Neural cell (in vitro differentiated cells): ENCODE results near the gene METAP1D.
"Not testable (repeated sequence)": the region's sequence is repeated elsewhere in the genome, so short reads cannot be mapped to it uniquely, and the experiment has no call there.

Experiments
- CTCF ChIP-seq: fragments of 450-650 bp; IDR thresholded peaks from 2 replicates; pipeline ENCODE4 v1.5.1; 2014; ENCODE audit warnings: antibody characterized with exemption, mild to moderate bottlenecking, moderate library complexity; ENCODE audit not compliant: poor library complexity, severe bottlenecking
- EP300 ChIP-seq: fragments of 450-650 bp; conservative IDR thresholded peaks from 2 replicates; pipeline ENCODE4 v1.6.1; 2014; ENCODE audit warnings: antibody characterized with exemption, mild to moderate bottlenecking, moderate library complexity; ENCODE audit not compliant: poor library complexity, severe bottlenecking
- EZH2 ChIP-seq: fragments of 200-600, 300-800 bp; shearing (Covaris generic), sonication (generic); IDR thresholded peaks from 2 replicates; pipeline ENCODE4 v1.6.1; 2014; ENCODE audit warnings: antibody characterized with exemption, low read length, borderline replicate concordance, mild to moderate bottlenecking; ENCODE audit not compliant: insufficient read depth, poor library complexity, severe bottlenecking
- MXI1 ChIP-seq: fragments of 450-650 bp; conservative IDR thresholded peaks from 2 replicates; pipeline ENCODE4 v1.6.1; 2014; ENCODE audit warnings: antibody characterized with exemption, mild to moderate bottlenecking; ENCODE audit not compliant: poor library complexity, severe bottlenecking
- REST ChIP-seq: IDR thresholded peaks from 2 replicates; pipeline ENCODE4 v1.6.1; 2012; ENCODE audit warnings: borderline replicate concordance
- SMC3 ChIP-seq: fragments of 450-650 bp; conservative IDR thresholded peaks from 2 replicates; pipeline ENCODE4 v1.6.1; 2014; ENCODE audit warnings: antibody characterized with exemption, mild to moderate bottlenecking, moderate library complexity; ENCODE audit not compliant: poor library complexity

- not testable (repeated sequence) for TF ChIP-seq EP300, CTCF, MXI1, EZH2, SMC3, REST
Measured at GRCh38 chr2:172060118-172060517, 60.4 kb downstream of the METAP1D start.
